Smooth muscle cell (in vitro differentiated cells): ENCODE measurements around the gene VPS18. TPM values are rescaled to one million over a fixed set of nuclear protein-coding genes. Genes with fewer than 3 reads are reported as not detected.

Source experiments
- DNase-seq: peaks from one replicate; lab custom pipeline; 2025; ENCODE audit not compliant: unreplicated experiment; lab: John Stamatoyannopoulos, UW
- H2AFZ ChIP-seq: fragments of 200-600 bp; sonication (generic); 2 replicates; pipeline ENCODE4 v1.6.0; 2016; ENCODE audit warnings: antibody characterized with exemption, low read depth, mild to moderate bottlenecking
- H3F3A ChIP-seq: fragments of 200-600 bp; sonication (generic); 2 replicates; pipeline ENCODE4 v1.6.0; 2017; ENCODE audit warnings: antibody characterized with exemption, low read depth
- H3K27ac ChIP-seq: fragments of 200-600 bp; sonication (generic); 2 replicates; pipeline ENCODE4 v1.5.1; 2016; ENCODE audit warnings: low read depth, mild to moderate bottlenecking
- H3K27me3 ChIP-seq: fragments of 200-600 bp; sonication (generic); 2 replicates; pipeline ENCODE4 v1.6.1; 2016; ENCODE audit warnings: low read depth, mild to moderate bottlenecking
- H3K36me3 ChIP-seq: fragments of 200-600 bp; sonication (generic); 2 replicates; pipeline ENCODE4 v1.5.1; 2016; ENCODE audit warnings: low read depth
- H3K4me1 ChIP-seq: fragments of 200-600 bp; sonication (generic); 2 replicates; pipeline ENCODE4 v1.5.1; 2016; ENCODE audit warnings: low read depth
- H3K4me2 ChIP-seq: fragments of 200-600 bp; sonication (generic); 2 replicates; pipeline ENCODE4 v1.6.0; 2016; ENCODE audit warnings: mild to moderate bottlenecking
- H3K4me3 ChIP-seq: fragments of 200-600 bp; sonication (generic); 2 replicates; pipeline ENCODE4 v1.5.1; 2016; ENCODE audit warnings: mild to moderate bottlenecking
- H3K79me2 ChIP-seq: fragments of 200-600 bp; sonication (generic); 2 replicates; pipeline ENCODE4 v1.6.0; 2016; ENCODE audit warnings: low read depth, mild to moderate bottlenecking
- H3K9ac ChIP-seq: fragments of 200-600 bp; sonication (generic); 2 replicates; pipeline ENCODE4 v1.6.0; 2016; ENCODE audit warnings: low read depth
- H3K9me3 ChIP-seq: fragments of 200-600 bp; sonication (generic); replicated peaks from 2 replicates; pipeline ENCODE4 v1.5.1; 2016; ENCODE audit warnings: low read depth
- H4K20me1 ChIP-seq: fragments of 200-600 bp; sonication (generic); 2 replicates; pipeline ENCODE4 v1.6.0; 2016; ENCODE audit warnings: low read depth
- WGBS: methylation state at CpG from one replicate; pipeline ENCODE4 v1.1.7; 2016; ENCODE audit warnings: low lambda C conversion rate; 5-methylcytosine and 5-hydroxymethylcytosine counted together
- polyA plus RNA-seq: library from polyadenylated mRNA; unstranded; fragments of >200 nt; fragmentation: Nextera tagmentation; extraction: Ambion mirVana; gene quantifications from 2 replicates; pipeline ENCODE4 v1.2.1, GENCODE V29; 2016
- total RNA-seq: library from RNA; depleted of rRNA; stranded (reverse); fragments of >200 nt; gene quantifications from 2 replicates; pipeline ENCODE4 v1.2.3, GENCODE V29; 2014
- TF ChIP-seq, protein P1 (sequence below): fragments of 200-600 bp; sonication (generic); IDR thresholded peaks from 2 replicates; pipeline ENCODE4 v1.5.1; 2017; ENCODE audit warnings: borderline replicate concordance, mild to moderate bottlenecking, antibody characterized with exemption; ENCODE audit not compliant: insufficient read depth, poor library complexity, severe bottlenecking

Gene VPS18
- total and polyA plus RNA-seq, 2 experiments from 2014 or later = 14.2 to 17.2 TPM

DNA sequence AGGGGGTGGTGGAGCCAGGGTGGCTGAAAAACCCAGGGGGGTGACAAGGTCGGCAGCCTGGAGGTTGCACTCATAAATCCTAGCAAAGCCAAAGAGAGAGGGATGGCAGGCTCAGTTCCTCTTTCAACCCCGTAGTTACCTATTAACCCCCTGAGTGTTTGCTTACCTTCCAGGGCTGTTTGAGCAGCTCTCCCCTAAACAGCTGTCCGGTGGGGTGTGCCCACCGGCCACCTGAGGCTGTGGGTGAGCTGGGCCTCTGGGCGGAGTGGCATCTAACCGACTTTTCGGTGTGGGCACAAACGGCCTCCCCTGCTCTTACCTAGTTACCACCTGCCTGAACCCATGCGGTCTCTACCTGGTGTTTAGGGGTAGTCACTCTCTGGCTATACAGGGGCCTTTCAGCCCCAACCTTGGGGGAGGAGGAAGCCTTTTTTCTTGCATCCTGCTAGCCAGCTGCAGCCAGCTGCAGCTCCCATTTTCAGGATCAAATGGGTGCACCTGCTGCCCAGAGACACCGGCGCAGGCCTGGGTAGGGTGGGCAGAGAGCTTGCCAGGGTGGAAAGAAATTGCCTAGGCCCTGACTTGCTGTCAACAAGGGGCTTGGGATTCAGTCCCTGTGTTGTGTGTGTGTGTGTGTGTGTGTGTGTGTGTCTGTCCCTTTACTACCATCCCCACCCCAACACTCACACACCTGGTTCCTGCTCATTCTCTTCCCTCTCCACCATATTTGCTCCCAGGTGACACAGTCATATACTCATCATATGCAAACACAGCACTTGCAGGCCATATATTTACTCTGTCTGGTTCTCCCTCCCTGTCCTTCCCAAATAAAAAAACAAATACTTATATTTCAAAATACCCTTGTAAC is 38.6 kb downstream of the VPS18 start:
- Histone ChIP-seq H3K4me1 (peaks cover 31% of the 10 kb centered on the region), H3K9ac (no peak overlapping the region), H3K36me3 (no peaks in the 10 kb centered on the region), H3K4me3 (no peak overlapping the region), H3K4me2 (no peak overlapping the region), H3K27ac (no peak overlapping the region), H3F3A (no peaks in the 10 kb centered on the region), H3K9me3 (no peaks in the 10 kb centered on the region), H3K79me2 (no peaks in the 10 kb centered on the region), H4K20me1 (peaks cover 8% of the 10 kb centered on the region), H2AFZ (no peak overlapping the region), H3K27me3 (peaks cover 65% of the 10 kb centered on the region)
- 85% methylated on average over 11 of the region's 11 CpGs for WGBS
- TF ChIP-seq, protein P1, sequence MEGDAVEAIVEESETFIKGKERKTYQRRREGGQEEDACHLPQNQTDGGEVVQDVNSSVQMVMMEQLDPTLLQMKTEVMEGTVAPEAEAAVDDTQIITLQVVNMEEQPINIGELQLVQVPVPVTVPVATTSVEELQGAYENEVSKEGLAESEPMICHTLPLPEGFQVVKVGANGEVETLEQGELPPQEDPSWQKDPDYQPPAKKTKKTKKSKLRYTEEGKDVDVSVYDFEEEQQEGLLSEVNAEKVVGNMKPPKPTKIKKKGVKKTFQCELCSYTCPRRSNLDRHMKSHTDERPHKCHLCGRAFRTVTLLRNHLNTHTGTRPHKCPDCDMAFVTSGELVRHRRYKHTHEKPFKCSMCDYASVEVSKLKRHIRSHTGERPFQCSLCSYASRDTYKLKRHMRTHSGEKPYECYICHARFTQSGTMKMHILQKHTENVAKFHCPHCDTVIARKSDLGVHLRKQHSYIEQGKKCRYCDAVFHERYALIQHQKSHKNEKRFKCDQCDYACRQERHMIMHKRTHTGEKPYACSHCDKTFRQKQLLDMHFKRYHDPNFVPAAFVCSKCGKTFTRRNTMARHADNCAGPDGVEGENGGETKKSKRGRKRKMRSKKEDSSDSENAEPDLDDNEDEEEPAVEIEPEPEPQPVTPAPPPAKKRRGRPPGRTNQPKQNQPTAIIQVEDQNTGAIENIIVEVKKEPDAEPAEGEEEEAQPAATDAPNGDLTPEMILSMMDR = no peak
- DNase-seq = no peak

DNA sequence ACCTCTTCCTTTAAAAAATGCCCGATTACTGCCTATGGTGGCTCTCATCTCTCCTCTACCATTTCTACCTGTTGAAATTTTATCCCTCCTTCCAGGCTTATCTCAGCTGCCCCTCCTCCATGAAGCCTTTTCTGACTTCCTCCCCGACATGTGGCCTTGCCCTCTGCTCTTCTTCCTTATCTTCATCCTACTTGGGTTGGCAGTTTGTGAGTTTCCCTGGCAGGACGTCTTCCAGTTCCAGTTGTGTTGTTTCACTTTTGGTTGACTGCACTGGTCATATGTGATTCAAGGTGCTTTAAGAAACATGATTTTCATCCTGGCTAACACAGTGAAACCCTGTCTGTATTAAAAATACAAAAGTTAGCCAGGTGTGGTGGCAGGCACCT is 39.3 kb downstream of the VPS18 start:
- Histone ChIP-seq H3K4me2 (no peak overlapping the region), H3K4me1 (peaks cover 25% of the 10 kb centered on the region), H2AFZ (no peak overlapping the region), H3K36me3 (no peaks in the 10 kb centered on the region), H3K9ac (no peak overlapping the region), H3F3A (no peaks in the 10 kb centered on the region), H3K27me3 (peaks cover 59% of the 10 kb centered on the region), H4K20me1 (peaks cover 8% of the 10 kb centered on the region), H3K4me3 (no peak overlapping the region), H3K27ac (no peak overlapping the region), H3K79me2 (no peaks in the 10 kb centered on the region), H3K9me3 (no peaks in the 10 kb centered on the region)
- WGBS = 80% methylated on average over 3 of the region's 3 CpGs
- DNase-seq = no peak
- TF ChIP-seq, protein P1 = no peak

DNA sequence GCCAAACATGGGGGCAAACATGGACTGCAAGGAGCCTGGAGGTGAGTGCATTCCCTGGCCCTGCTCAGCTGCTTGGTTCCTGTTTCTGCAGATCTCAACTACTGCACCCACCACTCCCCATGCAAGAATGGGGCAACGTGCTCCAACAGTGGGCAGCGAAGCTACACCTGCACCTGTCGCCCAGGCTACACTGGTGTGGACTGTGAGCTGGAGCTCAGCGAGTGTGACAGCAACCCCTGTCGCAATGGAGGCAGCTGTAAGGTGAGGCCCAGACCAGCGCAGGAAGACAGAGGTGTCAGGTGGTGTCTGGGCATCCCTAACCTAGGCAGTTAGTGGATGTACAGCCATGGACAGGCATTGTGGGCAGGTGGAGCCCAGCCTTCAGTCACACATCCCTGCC is 40.2 kb downstream of the VPS18 start:
- no peaks in the 10 kb centered on the region for H3F3A ChIP-seq
- no peak for DNase-seq
- peaks cover 49% of the 10 kb centered on the region for H3K27me3 ChIP-seq
- no peaks in the 10 kb centered on the region for H3K9me3 ChIP-seq
- H3K27ac ChIP-seq = no peak overlapping the region
- H3K36me3 ChIP-seq = no peaks in the 10 kb centered on the region
- no peak overlapping the region for H3K4me3 ChIP-seq
- WGBS = 84% methylated on average over 6 of the region's 6 CpGs
- H3K4me2 ChIP-seq = no peak overlapping the region
- peaks cover 16% of the 10 kb centered on the region for H3K4me1 ChIP-seq
- no peak overlapping the region for H2AFZ ChIP-seq
- no peak overlapping the region for H3K9ac ChIP-seq
- H4K20me1 ChIP-seq = peaks cover 8% of the 10 kb centered on the region
- no peaks in the 10 kb centered on the region for H3K79me2 ChIP-seq
- TF ChIP-seq, protein P1 = no peak
